CD4-positive, alpha-beta T cell treated with Interferon alpha-2 for 1 hour (primary cell): ENCODE data around the gene FBXO46.

Experiments
- DNase-seq, 2 donors: peaks; one replicate each; pipeline ENCODE4 v3.0.0-alpha.2; 2020 to 2022

The FBXO46 gene

GRCh38 chr19:45681391-45682015 is 49.2 kb downstream of the FBXO46 start:
- peak; percentile 88 to 92 for DNase-seq

- DNase-seq = peak; percentile 87
These were observed 53.1 kb downstream of the FBXO46 start for GRCh38 chr19:45677351-45678230.

GRCh38 chr19:45676851-45677263 is 53.8 kb downstream of the FBXO46 start:
- DNase-seq = peak; percentile 17 to 55

DNA sequence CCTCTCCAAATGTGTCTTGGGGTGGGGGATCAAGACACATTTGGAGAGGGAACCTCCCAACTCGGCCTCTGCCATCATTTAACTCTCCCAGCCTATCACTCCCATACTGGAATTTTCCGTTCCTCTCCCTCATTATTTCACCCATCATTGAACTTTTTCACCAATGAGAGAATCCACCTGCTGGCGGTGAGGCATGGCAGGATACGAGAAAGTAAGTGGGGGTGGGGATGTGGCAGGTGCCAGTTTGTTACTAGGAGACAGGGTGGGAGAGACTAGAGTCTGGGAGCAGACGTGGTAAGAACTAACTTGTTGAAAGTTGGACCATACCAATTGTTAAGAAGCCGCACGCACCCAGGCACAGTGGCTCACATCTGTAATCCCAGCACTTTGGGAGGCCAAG is 55.8 kb downstream of the FBXO46 start:
- no peak for DNase-seq

DNA sequence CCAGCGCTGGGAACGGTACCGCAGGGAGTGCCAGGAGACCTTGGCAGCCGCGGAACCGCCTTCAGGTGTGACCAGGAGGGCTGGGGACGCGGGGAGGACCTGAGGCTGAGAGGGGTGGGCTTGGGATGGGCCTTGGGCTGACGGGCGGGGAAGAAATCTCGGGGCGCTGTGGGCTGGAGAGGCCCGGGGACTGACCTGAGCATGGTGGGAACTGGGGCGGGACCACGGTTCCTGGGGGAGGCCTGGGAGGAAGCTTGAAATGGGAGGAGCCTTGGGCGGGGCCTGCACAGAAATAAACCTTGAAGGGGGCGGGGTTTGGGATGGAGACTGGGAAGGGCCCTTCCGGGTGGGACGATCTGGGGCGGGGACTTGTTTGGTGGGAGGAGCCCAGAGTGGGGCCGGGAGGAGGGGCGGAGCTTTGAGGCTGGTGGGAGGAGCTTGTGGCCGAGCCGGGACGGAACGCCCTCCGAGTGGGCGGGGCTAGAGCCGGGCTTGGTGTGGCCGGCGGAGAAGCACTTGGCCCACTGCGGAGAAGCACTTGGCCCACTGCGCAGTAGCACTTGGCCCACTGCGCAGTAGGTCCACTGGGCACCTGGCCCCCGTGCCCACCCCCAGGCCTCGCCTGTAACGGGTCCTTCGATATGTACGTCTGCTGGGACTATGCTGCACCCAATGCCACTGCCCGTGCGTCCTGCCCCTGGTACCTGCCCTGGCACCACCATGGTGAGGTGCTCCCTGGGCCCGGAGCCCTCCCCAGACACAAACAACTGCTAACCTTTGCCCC is 59.8 kb downstream of the FBXO46 start:
- peak; percentile 64 for DNase-seq

DNA sequence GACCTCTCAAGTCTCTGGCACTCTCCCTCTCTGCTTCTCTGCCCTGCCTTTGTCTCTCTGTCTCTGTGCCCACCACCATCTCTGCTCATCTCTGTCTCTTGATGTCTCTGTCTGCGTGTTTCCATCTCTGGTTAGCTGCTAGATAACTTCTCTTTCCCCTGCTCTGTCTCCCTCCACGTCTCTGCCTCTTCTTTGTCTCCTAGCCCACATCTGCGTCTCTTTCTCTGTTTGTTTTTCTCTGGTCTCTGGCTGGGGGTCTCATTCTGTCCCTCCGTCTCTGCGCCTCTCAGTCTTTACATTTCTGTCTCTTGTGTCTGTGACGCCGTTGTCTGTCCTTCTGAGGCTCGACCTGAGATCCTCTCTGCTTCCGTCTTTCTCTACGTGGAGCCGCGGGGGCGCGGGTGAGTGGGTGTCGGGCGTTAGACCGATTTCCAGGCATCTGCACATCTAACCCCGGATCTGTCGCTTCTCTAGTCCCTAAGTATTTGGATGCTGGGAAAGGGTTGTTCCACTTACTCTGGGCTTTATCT is 62.3 kb downstream of the FBXO46 start:
- peak; percentile 45 to 47 for DNase-seq

DNA sequence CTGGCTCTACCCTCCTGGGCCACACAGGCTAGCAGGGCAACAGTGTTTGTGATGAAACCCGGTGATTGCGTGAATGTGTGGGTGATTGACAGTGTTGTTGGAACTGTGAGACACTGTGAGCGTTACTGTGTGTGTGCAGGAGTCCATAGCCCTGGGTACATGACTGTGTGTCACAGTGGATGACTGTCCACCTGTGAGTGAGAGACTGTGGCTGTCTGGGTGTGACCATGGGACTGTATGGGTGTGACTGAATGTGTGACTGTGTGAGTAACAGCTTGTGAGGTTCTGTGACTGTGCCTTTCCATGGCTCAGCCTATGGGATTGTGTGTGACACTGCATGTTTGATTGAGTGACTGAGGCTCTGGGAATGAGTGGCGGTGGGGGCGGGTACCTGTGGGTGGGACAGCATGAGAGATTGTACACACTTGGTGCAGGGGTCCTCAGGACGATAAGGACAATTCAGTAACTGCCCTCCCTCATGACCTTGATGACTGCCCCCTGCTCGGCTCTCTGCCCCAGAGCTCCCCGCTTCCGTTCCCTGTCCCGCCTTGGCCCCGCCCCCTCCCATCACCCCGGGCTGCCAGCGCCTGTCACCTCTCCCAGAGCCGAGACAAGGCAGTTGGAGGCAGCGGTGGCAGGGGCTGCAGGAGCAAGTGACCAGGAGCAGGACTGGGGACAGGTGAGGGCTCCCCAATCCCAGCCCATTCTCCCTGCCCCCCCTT is 62.9 kb downstream of the FBXO46 start, which contains the start of gene GIPR:
Gene GIPR, plus strand, starts transcription at position 602 of the 722 bp plus-strand sequence. CDS start 1,300 bp downstream, outside the sequence.
- DNase-seq = peak; percentile 36 to 58

GRCh38 chr19:45664575-45664974 is 66.1 kb downstream of the FBXO46 start:
- DNase-seq = no peak

DNA sequence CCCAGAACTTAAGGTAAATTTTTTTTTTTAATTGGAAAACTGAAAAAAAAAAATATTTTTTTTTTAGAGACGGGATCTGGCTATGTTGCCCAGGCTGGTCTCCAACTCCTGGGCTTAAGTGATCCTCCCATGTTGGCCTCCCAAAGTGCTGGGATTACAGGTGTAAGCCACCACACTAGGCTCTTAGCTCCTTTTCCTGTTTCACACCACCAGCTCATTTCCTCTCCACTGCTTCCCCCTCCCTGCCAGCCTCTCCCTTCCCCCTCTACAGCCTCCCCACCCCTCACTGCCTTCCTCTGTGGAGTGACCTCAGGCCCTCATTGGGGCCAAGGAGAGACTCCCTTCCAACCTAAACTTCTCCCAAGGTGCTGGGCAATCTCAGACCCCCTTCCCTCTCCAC is 66.9 kb downstream of the FBXO46 start:
- no peak for DNase-seq

GRCh38 chr19:45660636-45661035 is 70.1 kb downstream of the FBXO46 start:
- no peak for DNase-seq
